OCI-LY7 (cell line): ENCODE results near the gene CEP112. TPM values are rescaled to one million over a fixed set of nuclear protein-coding genes. Genes with fewer than 3 reads are reported as not detected.

Source experiments
- BruUV-seq: library from RNA; stranded (reverse); fragments of 400-500 nt; replicated peaks from 2 replicates; lab custom pipeline; 2021; lab: Mats Ljungman, UMichigan
- CTCF ChIA-PET: fragments of 300-600 bp; sonication (Branson Sonifier 250); formaldehyde crosslinking; loops from one replicate; lab custom pipeline; 2022; ENCODE audit warnings: antibody characterized with exemption; ENCODE audit not compliant: unreplicated experiment; lab: Charles Lee
- POLR2A ChIA-PET: fragments of 300-600 bp; sonication (Branson Sonifier 250); formaldehyde crosslinking; loops from one replicate; lab custom pipeline; 2022; ENCODE audit warnings: antibody characterized with exemption; lab: Charles Lee
- DNase-seq: peaks from one replicate; pipeline ENCODE4 v3.0.0-alpha.2; 2015; ENCODE audit warnings: low spot score
- H2AFZ ChIP-seq: fragments of 200-600 bp; sonication (generic), shearing (Covaris generic); 2 replicates; pipeline ENCODE4 v1.6.1; 2014; ENCODE audit warnings: mild to moderate bottlenecking, antibody characterized with exemption, low read length, moderate library complexity
- H3K27ac ChIP-seq: fragments of 200-600 bp; sonication (generic); 2 replicates; pipeline ENCODE4 v1.5.1; 2014; ENCODE audit warnings: mixed run types, low read depth, mild to moderate bottlenecking, moderate library complexity, low read length, inconsistent platforms; ENCODE audit not compliant: poor library complexity, severe bottlenecking
- H3K36me3 ChIP-seq: fragments of 200-600 bp; sonication (generic); 2 replicates; pipeline ENCODE4 v1.6.1; 2014; ENCODE audit warnings: mild to moderate bottlenecking, antibody characterized with exemption, low read length, moderate library complexity, mixed read lengths; ENCODE audit not compliant: insufficient read depth
- H3K4me1 ChIP-seq: fragments of 200-600 bp; sonication (generic); 2 replicates; pipeline ENCODE4 v1.5.1; 2014; ENCODE audit warnings: mild to moderate bottlenecking, low read length; ENCODE audit not compliant: insufficient read depth, poor library complexity, severe bottlenecking
- H3K4me2 ChIP-seq: fragments of 200-600 bp; sonication (generic); 2 replicates; pipeline ENCODE4 v1.6.1; 2014; ENCODE audit warnings: mild to moderate bottlenecking, low read length
- H3K4me3 ChIP-seq: fragments of 200-600 bp; sonication (generic); 2 replicates; pipeline ENCODE4 v1.5.1; 2014; ENCODE audit warnings: mild to moderate bottlenecking, low read depth, low read length; ENCODE audit not compliant: poor library complexity, severe bottlenecking
- H3K79me2 ChIP-seq: fragments of 200-600 bp; sonication (generic); 2 replicates; pipeline ENCODE4 v1.6.1; 2016; ENCODE audit warnings: low read depth, mild to moderate bottlenecking, low read length, moderate library complexity, mixed read lengths; ENCODE audit not compliant: insufficient read depth
- H3K9me2 ChIP-seq: fragments of 200-600 bp; sonication (generic); 2 replicates; pipeline ENCODE4 v1.6.1; 2016; ENCODE audit warnings: mild to moderate bottlenecking, low read length, mixed read lengths; ENCODE audit not compliant: insufficient read depth
- H3K9me3 ChIP-seq: fragments of 200-600 bp; sonication (generic); 2 replicates; pipeline ENCODE4 v1.6.1; 2014; ENCODE audit warnings: mild to moderate bottlenecking, mixed run types, low read length, mixed read lengths
- H4K20me1 ChIP-seq: fragments of 200-600 bp; sonication (generic); 2 replicates; pipeline ENCODE4 v1.6.1; 2014; ENCODE audit warnings: mild to moderate bottlenecking, antibody characterized with exemption, low read length, moderate library complexity, mixed read lengths; ENCODE audit not compliant: insufficient read depth
- EZH2phosphoT487 ChIP-seq: fragments of 200-600 bp; sonication (generic); IDR thresholded peaks from 2 replicates; pipeline ENCODE4 v1.6.1; 2018; ENCODE audit warnings: low read depth, borderline replicate concordance, mild to moderate bottlenecking, mixed run types, antibody characterized with exemption, low read length, moderate library complexity, mixed read lengths
- intact Hi-C: fragments of 100-400 bp; cut with micrococcal nuclease; formaldehyde crosslinking; loops from one replicate; pipeline ENCODE4 v1.10.0; 2022; ENCODE audit not compliant: unreplicated experiment
- total RNA-seq, 2 experiments: library from RNA; depleted of rRNA in 1 of 2; stranded (reverse); fragments of >200 nt in 1 of 2; shearing (Covaris generic) in 1 of 2; gene quantifications; 2 replicates each; pipeline ENCODE4 v1.2.3, GENCODE V29; 2014 to 2022
- TF ChIP-seq, protein P1 (sequence below): fragments of 200-600 bp; sonication (generic); conservative IDR thresholded peaks from 2 replicates; pipeline ENCODE4 v1.5.1; 2014; ENCODE audit warnings: mild to moderate bottlenecking, antibody characterized with exemption, low read length, moderate library complexity, mixed read lengths

Gene CEP112
- total RNA-seq, 2 experiments from 2014 or later: 2.7 to 6.9 TPM

DNA sequence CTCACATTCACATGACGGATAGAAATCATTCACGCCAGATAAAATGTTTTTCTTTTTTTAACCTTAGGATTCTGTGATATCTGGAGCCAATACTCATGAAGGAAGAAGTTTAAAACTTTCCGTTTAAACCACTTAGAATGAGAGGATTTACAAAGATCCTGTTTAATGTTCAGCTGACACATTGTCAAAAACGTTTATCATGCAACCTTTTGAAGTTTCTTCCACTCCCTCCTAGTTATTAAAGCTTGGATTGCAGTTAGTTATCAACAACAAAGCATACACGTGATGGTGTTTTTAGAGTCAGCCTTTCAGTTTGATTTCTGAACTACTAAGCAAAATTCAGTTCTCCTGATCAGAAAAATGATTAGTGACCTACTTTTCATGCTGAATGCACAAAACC is 487.2 kb downstream of the CEP112 start:
- Histone ChIP-seq H3K27ac (no peak overlapping the region), H3K9me3 (no peaks in the 10 kb centered on the region), H2AFZ (no peak overlapping the region), H3K4me1 (no peaks in the 10 kb centered on the region), H3K9me2 (no peaks in the 10 kb centered on the region), H3K36me3 (no peaks in the 10 kb centered on the region), H4K20me1 (no peaks in the 10 kb centered on the region), H3K4me2 (no peak overlapping the region), H3K4me3 (no peak overlapping the region), H3K79me2 (no peaks in the 10 kb centered on the region)
- CTCF ChIA-PET: no interaction called here
- BruUV-seq: no TSS peak
- intact Hi-C loops: no loop called here
- DNase-seq: no peak
- POLR2A ChIA-PET: no interaction called here
- no peak for TF ChIP-seq EZH2phosphoT487
- TF ChIP-seq, protein P1, sequence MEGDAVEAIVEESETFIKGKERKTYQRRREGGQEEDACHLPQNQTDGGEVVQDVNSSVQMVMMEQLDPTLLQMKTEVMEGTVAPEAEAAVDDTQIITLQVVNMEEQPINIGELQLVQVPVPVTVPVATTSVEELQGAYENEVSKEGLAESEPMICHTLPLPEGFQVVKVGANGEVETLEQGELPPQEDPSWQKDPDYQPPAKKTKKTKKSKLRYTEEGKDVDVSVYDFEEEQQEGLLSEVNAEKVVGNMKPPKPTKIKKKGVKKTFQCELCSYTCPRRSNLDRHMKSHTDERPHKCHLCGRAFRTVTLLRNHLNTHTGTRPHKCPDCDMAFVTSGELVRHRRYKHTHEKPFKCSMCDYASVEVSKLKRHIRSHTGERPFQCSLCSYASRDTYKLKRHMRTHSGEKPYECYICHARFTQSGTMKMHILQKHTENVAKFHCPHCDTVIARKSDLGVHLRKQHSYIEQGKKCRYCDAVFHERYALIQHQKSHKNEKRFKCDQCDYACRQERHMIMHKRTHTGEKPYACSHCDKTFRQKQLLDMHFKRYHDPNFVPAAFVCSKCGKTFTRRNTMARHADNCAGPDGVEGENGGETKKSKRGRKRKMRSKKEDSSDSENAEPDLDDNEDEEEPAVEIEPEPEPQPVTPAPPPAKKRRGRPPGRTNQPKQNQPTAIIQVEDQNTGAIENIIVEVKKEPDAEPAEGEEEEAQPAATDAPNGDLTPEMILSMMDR: no peak

DNA sequence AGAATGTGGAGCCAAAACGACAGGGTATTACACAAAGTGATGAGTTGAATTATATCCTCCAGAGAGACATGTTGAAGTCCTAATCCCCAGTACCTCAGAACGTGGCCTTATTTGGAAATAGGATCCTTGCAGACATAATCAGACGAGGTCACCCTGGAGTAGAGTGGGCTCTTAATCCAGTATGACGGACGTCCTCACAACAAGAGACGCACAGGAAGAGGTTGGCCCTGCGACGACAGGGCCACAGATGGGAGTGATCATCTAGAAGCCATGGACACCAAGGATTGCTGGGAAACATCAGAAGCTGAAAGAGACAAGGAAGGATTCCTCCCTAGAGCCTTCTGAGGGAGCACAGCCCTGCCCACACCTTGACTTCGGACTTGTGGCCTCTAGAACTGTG is 488.0 kb downstream of the CEP112 start:
- H3K4me3 ChIP-seq: no peak overlapping the region
- DNase-seq: no peak
- TF ChIP-seq, protein P1: no peak
- no peaks in the 10 kb centered on the region for H3K9me2 ChIP-seq
- intact Hi-C loops: no loop called here
- no peaks in the 10 kb centered on the region for H3K4me1 ChIP-seq
- ChIA-PET CTCF (no interaction called here), POLR2A (no interaction called here)
- no peaks in the 10 kb centered on the region for H3K79me2 ChIP-seq
- H3K36me3 ChIP-seq: no peaks in the 10 kb centered on the region
- no peak overlapping the region for H2AFZ ChIP-seq
- no peak overlapping the region for H3K4me2 ChIP-seq
- BruUV-seq: no TSS peak
- no peaks in the 10 kb centered on the region for H3K9me3 ChIP-seq
- no peaks in the 10 kb centered on the region for H4K20me1 ChIP-seq
- no peak overlapping the region for H3K27ac ChIP-seq

DNA sequence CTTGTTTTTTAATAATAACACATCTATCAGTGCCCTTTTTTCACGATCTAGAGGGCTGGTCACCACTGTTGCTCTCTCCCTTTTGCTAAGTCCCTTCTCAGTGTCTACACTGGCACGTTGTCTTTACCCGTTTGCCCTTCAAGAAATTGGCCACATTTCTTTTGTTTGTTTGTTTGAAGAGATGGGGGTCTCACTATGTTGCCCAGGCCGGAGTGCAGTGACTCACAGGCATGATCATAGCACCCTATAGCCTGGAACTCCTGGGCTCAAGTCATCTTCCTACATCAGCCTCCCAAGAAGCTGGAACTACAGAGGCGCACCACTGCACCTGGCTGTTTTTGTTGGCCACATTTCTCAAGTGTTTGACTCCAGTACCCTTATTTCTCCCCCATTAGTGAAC is 492.5 kb downstream of the CEP112 start:
- Histone ChIP-seq H3K4me1 (no peaks in the 10 kb centered on the region), H3K79me2 (no peaks in the 10 kb centered on the region), H3K9me3 (no peaks in the 10 kb centered on the region), H2AFZ (no peak overlapping the region), H3K4me2 (no peak overlapping the region), H3K27ac (no peak overlapping the region), H4K20me1 (no peaks in the 10 kb centered on the region), H3K9me2 (no peaks in the 10 kb centered on the region), H3K4me3 (no peak overlapping the region), H3K36me3 (no peaks in the 10 kb centered on the region)
- ChIA-PET CTCF (no interaction called here), POLR2A (no interaction called here)
- no peak for DNase-seq
- intact Hi-C loops: no loop called here
- BruUV-seq: no TSS peak
- no peak for TF ChIP-seq EZH2phosphoT487
- TF ChIP-seq, protein P1: no peak
